ENCODE measurements around the gene LTBP3.

Gene LTBP3

DNA sequence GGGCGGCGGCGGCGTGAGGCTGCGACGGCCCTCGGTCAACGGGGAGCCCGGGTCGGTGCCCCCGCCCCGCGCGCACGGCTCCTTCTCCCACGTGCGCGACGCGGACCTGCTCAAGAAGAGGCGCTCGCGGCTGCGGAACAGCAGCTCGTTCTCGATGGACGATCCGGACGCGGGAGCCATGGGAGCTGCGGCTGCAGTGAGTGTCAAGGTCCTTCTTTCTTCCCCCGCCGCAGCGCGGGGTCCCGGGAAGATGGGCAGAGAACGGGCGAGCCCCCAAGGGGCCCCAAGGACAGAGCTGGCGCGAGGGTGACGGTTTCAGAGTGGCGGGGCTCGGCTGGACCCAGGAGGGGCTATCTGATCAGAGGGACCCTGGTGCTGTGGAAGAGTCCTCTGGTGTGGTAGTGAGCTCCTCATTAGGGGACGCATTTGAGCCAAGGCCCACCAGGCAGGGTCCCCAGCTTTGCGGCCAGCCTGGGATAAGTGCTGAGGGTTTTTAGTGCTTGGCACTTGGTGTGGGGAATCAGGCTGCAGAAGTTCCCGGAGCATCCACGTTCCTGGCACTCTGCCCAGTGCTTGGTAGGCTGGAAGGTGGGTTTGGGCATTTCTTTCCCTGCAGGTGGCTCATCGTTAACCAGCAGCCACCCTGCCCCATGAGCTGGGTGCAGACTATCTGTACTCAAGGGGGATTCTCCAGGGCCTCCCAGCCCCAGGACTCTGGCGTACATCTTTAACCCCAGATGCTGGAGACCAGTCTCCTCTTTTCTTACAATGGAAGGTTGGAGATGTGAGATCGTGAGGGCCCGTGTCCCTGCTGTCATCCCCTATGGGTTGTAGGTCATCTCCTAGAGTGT lies 27.5 kb upstream of the LTBP3 start:
- no peak for DNase-seq (ENCODE audit: low spot score)

GRCh38 chr11:65584723-65585171 lies 26.6 kb upstream of the LTBP3 start:
- DNase-seq (ENCODE audit: low spot score) = no peak

GRCh38 chr11:65584106-65584505 lies 25.9 kb upstream of the LTBP3 start:
- DNase-seq (ENCODE audit: low spot score) = no peak

DNA sequence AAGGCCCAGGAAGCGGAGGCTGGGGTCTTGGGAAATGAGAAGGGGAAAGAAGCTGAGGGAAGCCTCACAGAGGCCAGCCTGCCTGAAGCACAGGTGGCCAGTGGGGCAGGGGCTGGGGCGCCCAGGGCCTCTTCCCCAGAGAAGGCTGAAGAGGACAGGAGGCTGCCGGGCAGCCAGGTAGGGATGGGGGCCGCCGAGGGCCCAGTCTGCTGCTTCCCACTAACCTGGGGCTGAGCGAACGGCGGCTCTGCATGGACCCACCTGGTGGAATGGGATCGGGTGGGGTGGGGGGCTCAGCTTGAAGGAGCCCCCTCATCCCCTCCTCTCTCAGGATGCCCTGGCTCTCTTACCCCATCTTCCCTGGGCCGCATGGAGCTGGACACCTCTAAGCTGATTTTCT lies 25.4 kb upstream of the LTBP3 start:
- DNase-seq (ENCODE audit: low spot score) = no peak

GRCh38 chr11:65581928-65582327 lies 23.8 kb upstream of the LTBP3 start:
- DNase-seq (ENCODE audit: low spot score) = no peak

DNA sequence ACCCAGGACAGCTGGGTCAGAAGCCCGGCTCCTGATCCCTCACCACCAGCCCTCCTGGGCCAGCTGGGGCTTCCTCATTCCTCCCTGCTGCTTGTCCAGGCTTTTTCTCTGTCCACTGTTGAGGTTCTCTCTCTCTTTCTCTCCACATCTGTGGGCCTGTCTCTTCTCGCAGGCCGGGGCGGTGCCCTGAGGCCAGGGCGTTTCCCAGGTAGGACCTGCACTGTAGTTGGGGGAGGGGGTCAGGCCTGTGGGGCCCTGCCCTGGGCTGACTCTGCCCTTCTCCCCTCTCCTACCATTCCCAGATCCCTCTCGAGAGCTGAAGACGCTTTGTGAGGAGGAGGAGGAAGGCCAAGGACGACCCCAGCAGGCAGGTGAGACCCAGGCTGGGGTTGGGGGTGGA lies 22.6 kb upstream of the LTBP3 start:
- no peak for DNase-seq (ENCODE audit: low spot score)

DNA sequence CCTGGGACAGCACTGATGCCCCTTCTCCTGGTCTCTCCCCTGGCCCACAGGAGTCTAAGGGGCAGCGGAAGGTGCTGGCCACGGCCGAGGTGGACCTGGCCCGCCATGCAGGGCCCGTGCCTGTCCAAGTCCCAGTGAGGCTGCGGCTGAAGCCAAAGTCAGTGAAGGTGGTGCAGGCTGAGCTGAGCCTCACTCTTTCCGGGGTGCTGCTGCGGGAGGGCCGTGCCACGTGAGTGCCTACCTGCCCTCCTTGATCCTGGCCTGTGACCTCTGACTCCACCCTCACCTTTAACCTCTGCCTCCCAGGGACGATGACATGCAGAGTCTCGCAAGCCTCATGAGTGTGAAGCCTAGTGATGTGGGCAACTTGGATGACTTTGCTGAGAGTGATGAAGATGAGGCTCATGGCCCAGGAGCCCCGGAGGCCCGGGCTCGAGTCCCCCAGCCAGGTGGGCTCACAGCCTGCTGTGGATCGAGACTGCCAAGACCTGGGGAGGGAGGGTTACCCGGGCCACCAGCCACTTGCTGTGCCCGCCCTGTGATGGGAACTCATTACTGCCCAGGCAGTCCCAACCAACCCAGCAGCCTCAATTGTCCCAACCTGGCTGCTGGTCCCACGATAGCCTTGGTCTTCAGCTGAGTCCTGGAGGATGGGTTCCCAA lies 22.0 kb upstream of the LTBP3 start:
- no peak for DNase-seq (ENCODE audit: low spot score)

DNA sequence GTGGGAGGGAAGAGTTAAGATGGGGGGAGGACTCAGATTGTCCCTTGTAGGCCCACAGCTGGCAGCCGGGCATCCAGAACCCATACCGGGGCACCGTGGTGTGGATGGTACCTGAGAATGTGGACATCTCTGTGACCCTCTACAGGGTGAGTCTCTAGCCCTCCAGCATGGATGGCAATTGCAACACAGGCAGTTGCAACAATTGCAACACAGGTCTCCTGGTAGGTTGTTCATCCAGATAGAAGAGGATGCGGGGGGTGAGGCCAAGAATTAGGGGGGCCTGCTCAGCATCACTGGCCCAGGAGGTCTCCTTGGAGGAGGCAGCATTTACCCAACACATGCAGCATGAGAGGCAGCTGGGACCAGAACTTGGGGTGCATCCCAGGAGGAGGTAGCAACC lies 21.1 kb upstream of the LTBP3 start:
- no peak for DNase-seq (ENCODE audit: low spot score)

- DNase-seq (ENCODE audit: low spot score) = peak; percentile 83
Measured at GRCh38 chr11:65578667-65579066, 20.5 kb upstream of the LTBP3 start.

DNA sequence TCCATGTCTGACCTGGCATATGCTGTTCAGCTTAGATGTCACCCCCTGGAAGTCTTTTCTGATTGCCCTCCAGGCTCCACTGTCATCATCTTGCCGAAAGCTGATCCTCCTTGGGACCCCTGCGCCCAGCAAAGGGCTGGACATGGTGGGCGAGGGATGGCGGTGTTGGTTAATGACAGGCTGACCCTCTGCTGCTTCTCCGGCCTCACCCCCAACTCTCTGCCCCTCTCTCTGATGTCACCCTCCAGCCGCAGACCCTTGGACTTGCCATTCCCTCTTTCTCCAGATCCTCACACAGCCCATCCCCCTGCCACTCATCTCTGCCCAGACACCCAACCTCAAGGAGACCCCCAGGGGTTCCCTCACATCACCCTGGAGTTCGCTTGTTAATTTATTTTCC lies 20.0 kb upstream of the LTBP3 start:
- DNase-seq (ENCODE audit: low spot score) = no peak

GRCh38 chr11:65577756-65578109 lies 19.6 kb upstream of the LTBP3 start:
- DNase-seq (ENCODE audit: low spot score) = no peak

DNA sequence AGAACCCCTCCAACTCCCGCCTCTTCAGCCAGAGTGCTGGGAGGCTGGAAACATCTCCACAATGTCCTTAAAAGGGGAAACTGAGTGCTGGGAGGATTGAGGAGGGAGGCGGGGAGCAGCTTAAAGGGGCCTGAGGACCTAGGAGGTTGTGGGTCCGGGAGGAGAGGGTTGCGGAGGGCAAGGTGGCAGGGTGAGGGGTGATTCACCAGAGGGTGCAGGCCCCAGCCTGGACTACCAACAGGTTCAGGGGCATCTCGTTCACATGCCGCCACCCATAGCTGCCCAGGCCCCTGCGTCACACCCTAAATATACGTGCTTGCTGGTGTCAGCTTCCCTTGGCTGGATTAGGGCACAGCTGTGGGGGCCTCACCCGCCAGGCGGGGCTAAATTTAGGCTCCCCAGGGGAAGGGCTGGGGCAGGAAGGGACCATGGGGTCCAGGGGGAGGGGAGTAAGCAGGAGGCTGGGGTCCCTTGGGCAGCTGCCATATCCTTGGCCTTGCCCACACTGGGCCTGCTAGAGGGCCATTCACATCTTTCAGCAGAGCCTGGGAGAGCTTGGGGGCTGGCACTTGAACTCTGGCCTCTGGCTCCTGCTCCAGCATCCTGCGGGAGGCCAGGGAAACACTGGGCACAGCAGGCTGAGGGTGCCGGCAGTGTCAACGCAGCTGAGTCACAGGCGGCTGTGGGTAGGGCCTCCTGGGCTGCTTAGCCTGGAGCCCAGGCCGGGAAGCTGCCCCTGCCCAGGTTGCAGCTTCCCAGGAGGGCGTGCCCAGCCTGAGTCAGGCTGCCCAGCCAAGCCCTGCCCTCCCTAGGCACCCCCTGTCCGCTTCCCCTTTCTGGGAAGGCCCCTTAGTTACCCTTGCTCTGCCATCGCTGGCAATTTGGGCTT lies 19.0 kb upstream of the LTBP3 start:
- peak; percentile 87 for DNase-seq (ENCODE audit: low spot score)

- no peak for DNase-seq (ENCODE audit: low spot score)
Measured at GRCh38 chr11:65576232-65576866, 18.2 kb upstream of the LTBP3 start.

DNA sequence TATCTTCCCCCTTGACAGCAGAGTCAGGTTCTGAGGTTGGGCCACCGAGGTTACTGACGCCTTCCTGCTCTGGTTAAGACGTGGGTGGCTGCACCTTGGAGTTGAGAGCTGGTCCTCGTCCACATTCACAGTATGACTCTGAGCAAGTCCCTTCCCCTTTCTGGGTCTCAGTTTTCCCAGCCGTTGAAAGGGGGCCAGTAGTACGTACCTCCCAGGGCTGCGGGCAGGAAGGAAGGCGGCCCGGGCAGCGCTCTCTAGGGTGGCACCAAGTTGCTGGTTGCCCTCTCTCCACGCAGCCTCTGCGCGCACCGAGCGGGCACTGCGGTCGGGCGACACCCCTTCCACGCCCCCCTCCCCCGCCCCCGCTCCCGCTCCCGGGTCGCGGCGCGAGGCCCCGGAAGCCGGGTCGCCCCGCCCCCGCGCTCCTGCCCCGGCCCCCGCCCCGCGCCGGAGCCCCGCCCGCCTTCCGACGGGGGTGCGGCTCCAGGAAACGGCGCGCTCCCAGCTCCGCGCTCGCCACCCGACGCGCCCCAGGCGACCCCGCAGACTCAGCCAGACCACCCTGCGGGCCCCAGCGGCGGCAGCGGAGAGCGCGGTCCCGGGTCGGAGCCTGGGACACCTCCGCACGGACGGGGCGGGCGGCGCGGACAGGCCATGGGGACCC lies 17.5 kb upstream of the LTBP3 start, which contains the start of gene EHBP1L1:
TSS of gene EHBP1L1 (plus strand) at position 486 of the 664 bp plus-strand sequence. CDS start 250 bp downstream, outside the sequence.
- DNase-seq (ENCODE audit: low spot score) = peak; percentile 85

DNA sequence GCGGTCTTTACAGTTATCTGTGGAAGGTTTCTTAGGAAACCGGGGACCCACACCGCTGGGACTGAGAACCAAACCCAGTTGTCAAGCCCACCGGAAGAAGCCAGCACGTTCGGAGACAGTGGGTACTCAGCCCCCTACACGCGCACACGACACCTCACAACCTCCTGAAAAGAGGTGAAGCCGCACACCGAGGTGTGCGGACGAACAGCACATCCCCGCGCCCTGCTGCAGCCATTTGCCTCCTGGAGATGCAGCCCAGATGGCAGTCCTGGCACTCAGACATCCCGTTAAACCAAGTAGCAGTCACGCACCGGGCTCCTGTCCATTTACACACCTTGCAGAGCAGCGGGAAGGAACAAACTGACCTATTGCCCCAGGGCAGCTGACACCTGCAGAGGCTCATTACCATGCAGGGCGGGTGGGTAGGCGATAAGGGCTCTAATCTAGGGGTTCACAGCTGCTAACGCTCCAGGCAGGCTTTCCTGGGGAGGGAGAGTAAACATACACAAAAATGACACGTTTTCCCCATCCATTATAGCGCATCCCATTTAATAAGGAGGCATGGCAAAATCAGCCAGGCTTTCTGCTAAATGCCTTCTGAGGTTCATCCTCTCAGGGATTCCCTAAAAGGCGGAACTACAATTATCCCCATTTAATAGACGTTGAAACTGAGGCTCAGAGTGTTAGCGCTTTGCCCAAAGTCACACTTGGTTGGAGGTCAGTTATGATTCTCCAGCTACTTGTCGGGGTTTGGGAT lies 16.8 kb upstream of the LTBP3 start:
- DNase-seq (ENCODE audit: low spot score) = peak; percentile 88

DNA sequence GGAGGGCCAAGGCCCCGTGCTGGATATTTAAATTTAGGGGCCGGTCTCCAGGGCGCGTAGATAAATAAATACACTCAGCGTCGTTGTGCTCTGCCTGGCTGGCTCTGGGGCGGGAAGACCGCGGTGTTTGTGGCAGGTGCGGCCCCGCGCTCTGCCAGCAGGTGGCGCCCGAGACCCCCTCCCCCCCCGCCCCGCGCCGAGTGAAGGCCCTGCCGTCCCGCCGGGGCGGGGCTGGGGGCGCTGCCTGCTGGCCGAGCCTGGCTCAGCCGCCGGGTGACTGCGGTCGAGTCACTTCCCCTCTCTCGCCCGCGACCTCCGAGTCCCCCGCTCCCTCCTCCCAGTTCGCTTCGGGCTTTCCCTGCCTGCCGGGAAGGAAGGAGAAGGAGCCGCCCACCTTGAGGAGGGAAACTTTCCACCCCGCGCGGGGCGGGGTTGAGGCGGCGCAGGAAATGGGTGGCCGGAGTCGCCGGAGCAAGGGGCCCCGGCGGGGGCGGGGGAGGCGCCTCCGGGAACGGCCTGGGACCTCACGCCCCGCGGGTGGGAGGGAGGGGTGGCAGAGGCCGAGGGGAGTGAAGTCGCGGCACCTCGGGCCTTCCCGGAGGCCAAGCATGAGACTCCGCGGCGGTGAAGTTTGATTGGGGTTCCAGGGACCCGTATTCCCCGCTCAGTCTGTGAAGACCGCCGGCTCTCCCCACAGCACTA lies 16.1 kb upstream of the LTBP3 start:
- DNase-seq (ENCODE audit: low spot score) = peak; percentile 90

- DNase-seq (ENCODE audit: low spot score) = no peak
Measured at GRCh38 chr11:65573391-65574079, 15.4 kb upstream of the LTBP3 start.

GRCh38 chr11:65572356-65573051 lies 14.3 kb upstream of the LTBP3 start, which contains the start of gene FAM89B:
Gene FAM89B (plus strand): TSS chr11:65572538. CDS start chr11:65572670, 132 bp downstream.
- DNase-seq (ENCODE audit: low spot score) = peak; percentile 86

DNA sequence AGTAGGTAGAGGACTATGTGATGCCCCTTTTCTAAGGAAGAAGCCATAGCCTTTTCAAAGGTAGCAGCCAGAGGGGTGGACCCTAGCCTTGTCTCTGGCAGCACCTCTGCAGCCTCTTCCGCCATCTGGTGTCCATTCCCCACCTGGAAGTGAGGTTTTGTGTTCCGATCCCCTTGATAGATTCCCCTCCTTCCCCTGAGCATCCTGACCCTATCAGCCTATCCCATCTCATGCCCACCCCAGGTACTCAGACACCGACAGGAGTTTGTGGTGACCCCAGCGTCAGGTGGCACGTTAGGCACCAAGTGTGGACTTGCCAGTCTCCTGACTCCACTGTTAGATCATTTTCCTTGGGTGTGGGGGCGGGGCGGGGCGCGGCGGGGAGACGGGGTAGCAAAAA lies 13.8 kb upstream of the LTBP3 start:
- DNase-seq (ENCODE audit: low spot score) = peak; percentile 77
